Measurements from ENCODE around the gene FOXP2.
A peak's percentile ranks its signal among the peaks of the same experiment; 100 is the strongest.
"Not testable (repeated sequence)": the region's sequence is repeated elsewhere in the genome, so short reads cannot be mapped to it uniquely, and the experiment has no call there.

The FOXP2 gene

DNA sequence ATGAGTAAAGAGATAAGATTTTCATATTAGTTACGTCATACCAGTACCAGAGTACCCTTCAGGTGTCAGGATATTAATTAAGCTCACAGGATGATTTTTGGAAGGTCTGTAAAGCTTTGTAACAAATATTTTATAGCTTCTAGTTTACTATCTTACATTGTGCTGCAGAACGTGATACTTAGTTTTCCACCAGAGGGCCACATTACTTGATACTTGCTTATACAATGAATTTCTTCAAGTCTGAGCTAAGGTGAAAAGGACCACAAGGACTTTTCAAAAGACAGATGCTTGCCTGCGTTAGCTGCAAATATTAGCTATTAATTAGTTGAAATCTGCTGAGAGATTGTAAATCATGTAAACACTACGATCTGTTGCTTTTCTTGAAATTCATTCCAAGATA is 12.2 kb downstream of the FOXP2 start:
- Histone ChIP-seq H3K4me3 (replicated peaks; ENCODE audit: low read depth, low read length) (no peak overlapping the region), H3K27me3 (replicated peaks; ENCODE audit: control insufficient read depth, insufficient read depth, low read length) (no peaks in the 10 kb centered on the region), H3K36me3 (ENCODE audit: control insufficient read depth, insufficient read depth, low read length) (no peaks in the 10 kb centered on the region)
- TF ChIP-seq, protein P1, sequence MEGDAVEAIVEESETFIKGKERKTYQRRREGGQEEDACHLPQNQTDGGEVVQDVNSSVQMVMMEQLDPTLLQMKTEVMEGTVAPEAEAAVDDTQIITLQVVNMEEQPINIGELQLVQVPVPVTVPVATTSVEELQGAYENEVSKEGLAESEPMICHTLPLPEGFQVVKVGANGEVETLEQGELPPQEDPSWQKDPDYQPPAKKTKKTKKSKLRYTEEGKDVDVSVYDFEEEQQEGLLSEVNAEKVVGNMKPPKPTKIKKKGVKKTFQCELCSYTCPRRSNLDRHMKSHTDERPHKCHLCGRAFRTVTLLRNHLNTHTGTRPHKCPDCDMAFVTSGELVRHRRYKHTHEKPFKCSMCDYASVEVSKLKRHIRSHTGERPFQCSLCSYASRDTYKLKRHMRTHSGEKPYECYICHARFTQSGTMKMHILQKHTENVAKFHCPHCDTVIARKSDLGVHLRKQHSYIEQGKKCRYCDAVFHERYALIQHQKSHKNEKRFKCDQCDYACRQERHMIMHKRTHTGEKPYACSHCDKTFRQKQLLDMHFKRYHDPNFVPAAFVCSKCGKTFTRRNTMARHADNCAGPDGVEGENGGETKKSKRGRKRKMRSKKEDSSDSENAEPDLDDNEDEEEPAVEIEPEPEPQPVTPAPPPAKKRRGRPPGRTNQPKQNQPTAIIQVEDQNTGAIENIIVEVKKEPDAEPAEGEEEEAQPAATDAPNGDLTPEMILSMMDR (IDR thresholded peaks at IDR 0.05; ENCODE audit: insufficient read depth, low read length, poor library complexity, severe bottlenecking) = peak; percentile 18
- no peak for DNase-seq (ENCODE audit: extremely low read depth, insufficient read length)

DNA sequence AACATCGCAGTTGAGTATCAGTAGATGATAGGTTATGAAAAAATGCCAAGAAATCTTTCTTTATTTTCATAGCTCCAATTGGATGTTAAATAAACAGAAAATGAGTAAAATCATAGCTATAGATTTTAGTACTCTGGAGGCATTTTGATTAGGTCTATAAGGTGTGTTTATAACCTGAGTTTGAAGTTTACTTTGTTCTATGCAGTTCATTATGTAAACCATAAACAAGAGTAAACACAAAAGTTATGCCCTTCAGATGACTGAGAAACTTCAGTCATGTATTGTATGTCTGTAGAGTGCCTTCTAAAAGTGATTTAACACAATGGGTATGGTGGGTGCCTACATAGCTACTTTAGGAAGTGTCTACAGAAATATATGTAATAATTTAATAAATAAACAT is 13.6 kb downstream of the FOXP2 start:
- no peaks in the 10 kb centered on the region for H3K27me3 ChIP-seq (replicated peaks; ENCODE audit: control insufficient read depth, insufficient read depth, low read length)
- no peaks in the 10 kb centered on the region for H3K36me3 ChIP-seq (ENCODE audit: control insufficient read depth, insufficient read depth, low read length)
- TF ChIP-seq, protein P1 (IDR thresholded peaks at IDR 0.05; ENCODE audit: insufficient read depth, low read length, poor library complexity, severe bottlenecking) = no peak
- H3K4me3 ChIP-seq (replicated peaks; ENCODE audit: low read depth, low read length) = no peak overlapping the region
- DNase-seq (ENCODE audit: extremely low read depth, insufficient read length) = no peak

DNA sequence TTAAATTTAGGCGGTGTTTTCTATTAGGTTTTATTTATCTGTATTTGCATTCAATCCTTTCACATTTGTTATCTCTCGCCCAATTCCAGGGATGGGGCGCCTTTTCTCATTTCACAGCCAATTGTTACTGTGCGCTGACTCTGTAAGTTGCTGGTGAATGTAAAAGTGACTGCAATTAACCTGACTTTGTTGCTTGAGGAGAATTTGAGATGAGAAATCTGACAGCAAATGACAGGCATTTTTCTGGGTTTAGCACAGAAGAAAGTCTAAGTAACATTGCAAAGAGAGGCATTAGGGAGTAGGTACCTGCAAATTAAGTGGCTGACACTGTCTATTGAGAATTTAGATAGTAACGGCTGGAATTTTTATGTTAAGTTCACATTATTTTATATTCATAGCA is 16.6 kb downstream of the FOXP2 start:
- TF ChIP-seq, protein P1 (IDR thresholded peaks at IDR 0.05; ENCODE audit: insufficient read depth, low read length, poor library complexity, severe bottlenecking) = no peak
- Histone ChIP-seq H3K4me3 (replicated peaks; ENCODE audit: low read depth, low read length) (no peak overlapping the region), H3K36me3 (ENCODE audit: control insufficient read depth, insufficient read depth, low read length) (no peaks in the 10 kb centered on the region), H3K27me3 (replicated peaks; ENCODE audit: control insufficient read depth, insufficient read depth, low read length) (no peaks in the 10 kb centered on the region)
- DNase-seq (ENCODE audit: extremely low read depth, insufficient read length) = no peak

DNA sequence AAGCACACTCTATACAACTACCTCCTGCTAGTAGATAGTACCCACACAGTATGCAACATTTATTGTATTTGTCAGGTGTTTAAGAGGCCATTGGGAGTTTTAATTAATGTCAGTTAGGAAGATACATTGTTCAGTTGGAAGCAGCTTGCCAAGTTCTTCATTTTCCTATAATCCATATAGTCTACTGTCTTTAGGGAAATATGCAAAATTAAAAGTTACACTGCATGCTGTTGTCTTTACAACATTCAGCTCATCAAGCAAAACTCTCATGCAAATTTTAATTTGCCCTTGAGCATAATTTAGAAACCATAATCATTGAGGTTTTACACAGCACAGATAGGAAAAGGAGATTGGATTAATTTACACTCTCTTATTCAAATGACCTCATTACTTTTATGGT is 17.4 kb downstream of the FOXP2 start:
- DNase-seq (ENCODE audit: extremely low read depth, insufficient read length) = no peak
- Histone ChIP-seq H3K4me3 (replicated peaks; ENCODE audit: low read depth, low read length) (no peak overlapping the region), H3K36me3 (ENCODE audit: control insufficient read depth, insufficient read depth, low read length) (no peaks in the 10 kb centered on the region), H3K27me3 (replicated peaks; ENCODE audit: control insufficient read depth, insufficient read depth, low read length) (no peaks in the 10 kb centered on the region)
- TF ChIP-seq, protein P1 (IDR thresholded peaks at IDR 0.05; ENCODE audit: insufficient read depth, low read length, poor library complexity, severe bottlenecking) = no peak

DNA sequence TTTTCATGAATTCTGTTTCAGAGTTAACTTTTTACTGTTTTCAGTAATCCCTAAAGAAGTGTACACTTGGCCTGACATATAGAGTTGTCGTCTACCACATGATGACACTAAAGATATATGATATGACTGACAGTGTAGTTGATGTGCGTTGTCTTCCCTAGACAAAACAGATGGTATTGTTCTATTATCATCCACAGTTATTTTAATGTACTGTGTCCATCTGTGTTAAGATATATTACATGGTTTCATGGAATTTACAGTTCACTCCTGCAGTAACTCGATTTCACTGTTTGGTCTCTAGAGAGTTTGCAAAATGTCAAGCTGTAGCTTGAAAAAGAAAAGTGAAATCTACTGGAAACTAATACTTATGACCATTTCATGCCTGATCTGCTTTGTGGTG is 18.1 kb downstream of the FOXP2 start:
- Histone ChIP-seq H3K36me3 (ENCODE audit: control insufficient read depth, insufficient read depth, low read length) (no peaks in the 10 kb centered on the region), H3K27me3 (replicated peaks; ENCODE audit: control insufficient read depth, insufficient read depth, low read length) (no peaks in the 10 kb centered on the region), H3K4me3 (replicated peaks; ENCODE audit: low read depth, low read length) (no peak overlapping the region)
- DNase-seq (ENCODE audit: extremely low read depth, insufficient read length) = no peak
- TF ChIP-seq, protein P1 (IDR thresholded peaks at IDR 0.05; ENCODE audit: insufficient read depth, low read length, poor library complexity, severe bottlenecking) = no peak

DNA sequence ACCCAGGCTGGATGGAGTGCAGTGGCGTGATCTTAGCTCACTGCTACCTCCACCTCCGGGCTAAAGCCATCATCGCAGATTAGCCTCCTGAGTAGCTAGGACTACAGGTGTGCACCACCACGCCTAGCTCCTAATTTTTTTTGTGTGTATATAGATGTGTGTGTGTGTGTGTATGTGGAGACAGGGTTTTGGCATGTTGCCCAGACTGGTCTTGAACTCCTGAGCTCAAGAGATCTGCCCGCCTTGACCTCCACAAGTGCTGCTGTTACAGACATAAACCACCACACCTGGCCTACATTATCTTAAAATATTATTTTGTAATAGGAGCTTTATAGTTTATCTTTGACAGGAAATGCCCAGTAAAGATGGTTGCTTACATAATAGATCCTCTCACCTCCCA is 25.0 kb downstream of the FOXP2 start:
- H3K4me3 ChIP-seq (replicated peaks; ENCODE audit: low read depth, low read length) = no peak overlapping the region
- H3K27me3 ChIP-seq (replicated peaks; ENCODE audit: control insufficient read depth, insufficient read depth, low read length) = no peaks in the 10 kb centered on the region
- TF ChIP-seq, protein P1 (IDR thresholded peaks at IDR 0.05; ENCODE audit: insufficient read depth, low read length, poor library complexity, severe bottlenecking) = no peak
- H3K36me3 ChIP-seq (ENCODE audit: control insufficient read depth, insufficient read depth, low read length) = no peaks in the 10 kb centered on the region
- no peak for DNase-seq (ENCODE audit: extremely low read depth, insufficient read length)

DNA sequence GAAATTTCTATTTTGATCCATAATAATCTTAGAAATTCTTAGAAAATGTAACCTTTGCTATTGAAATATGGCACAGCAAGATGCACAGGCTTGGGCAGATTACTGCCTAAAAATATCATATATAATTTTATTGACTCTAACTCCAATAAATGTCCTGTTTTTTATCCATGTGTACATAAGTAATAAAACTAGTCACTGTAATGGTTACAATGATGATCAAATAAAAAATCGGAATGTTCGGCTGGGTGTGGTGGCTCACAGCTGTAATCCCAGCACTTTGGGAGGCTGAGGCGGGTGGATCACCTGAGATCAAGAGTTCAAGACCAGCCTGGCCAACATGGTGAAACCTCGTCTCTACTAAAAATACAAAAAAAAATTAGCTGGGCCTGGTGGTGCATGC is 26.3 kb downstream of the FOXP2 start:
- H3K36me3 ChIP-seq (ENCODE audit: control insufficient read depth, insufficient read depth, low read length); H3K27me3 ChIP-seq (replicated peaks; ENCODE audit: control insufficient read depth, insufficient read depth, low read length); DNase-seq (ENCODE audit: extremely low read depth, insufficient read length); H3K4me3 ChIP-seq (replicated peaks; ENCODE audit: low read depth, low read length): not testable (repeated sequence)

Measured in GM06990 (cell line).